Neural crest cell (in vitro differentiated cells): ENCODE measurements around the gene HOXB5. TPM values are rescaled to one million over a fixed set of nuclear protein-coding genes. Genes with fewer than 3 reads are reported as not detected.

Source experiments
- DNase-seq: peaks from one replicate; pipeline ENCODE4 v3.0.0; 2021; ENCODE audit warnings: low read depth, mixed read lengths, low spot score
- H3K27ac Mint-ChIP-seq: one replicate; pipeline ENCODE4 v1.8.0; 2021; ENCODE audit warnings: mild to moderate bottlenecking, mixed read lengths; ENCODE audit not compliant: unreplicated experiment
- H3K27me3 Mint-ChIP-seq: 2 replicates; pipeline ENCODE4 v1.8.0; 2021; ENCODE audit warnings: low read depth, mild to moderate bottlenecking, mixed read lengths
- H3K36me3 Mint-ChIP-seq: 2 replicates; pipeline ENCODE4 v1.8.0; 2021; ENCODE audit warnings: low read depth, mild to moderate bottlenecking, mixed read lengths
- H3K4me1 Mint-ChIP-seq: 2 replicates; pipeline ENCODE4 v1.8.0; 2021; ENCODE audit warnings: mixed read lengths
- H3K4me3 Mint-ChIP-seq: one replicate; pipeline ENCODE4 v1.8.0; 2021; ENCODE audit warnings: mild to moderate bottlenecking, mixed read lengths
- H3K9me3 Mint-ChIP-seq: 2 replicates; pipeline ENCODE4 v1.8.0; 2021; ENCODE audit warnings: mixed read lengths
- CTCF ChIP-seq: fragments of 200-600 bp; sonication (generic); conservative IDR thresholded peaks from 2 replicates; pipeline ENCODE4 v1.5.0; 2021; ENCODE audit warnings: antibody characterized with exemption, mild to moderate bottlenecking
- total RNA-seq: library from RNA; stranded (reverse); gene quantifications from 2 replicates; pipeline ENCODE4 v1.2.1, GENCODE V29; 2021

The HOXB5 gene
- total RNA-seq, 1 donor from 2014 or later, result 2.6 TPM

GRCh38 chr17:48579760-48580554, 13.6 kb downstream of the HOXB5 start:
- H3K27ac Mint-ChIP-seq, result no peak overlapping the region

GRCh38 chr17:48579471-48579759, 14.2 kb downstream of the HOXB5 start:
- Mint-ChIP-seq H3K4me1 (peaks cover 27% of the 10 kb centered on the region), H3K9me3 (no peaks in the 10 kb centered on the region), H3K4me3 (peak overlapping the region; percentile 85), H3K27me3 (peaks cover 76% of the 10 kb centered on the region), H3K27ac (no peak overlapping the region), H3K36me3 (peaks cover 5% of the 10 kb centered on the region)
- DNase-seq, result no peak
- no peak for TF ChIP-seq CTCF

More at GRCh38 chr17:48579760-48580554, 13.6 kb downstream of the HOXB5 start:
- no peak for DNase-seq
- H3K27me3 Mint-ChIP-seq, result peaks cover 82% of the 10 kb centered on the region
- no peaks in the 10 kb centered on the region for H3K9me3 Mint-ChIP-seq
- peaks cover 5% of the 10 kb centered on the region for H3K36me3 Mint-ChIP-seq
- peak overlapping the region; percentile 85 for H3K4me3 Mint-ChIP-seq
- H3K4me1 Mint-ChIP-seq, result peaks cover 29% of the 10 kb centered on the region
- TF ChIP-seq CTCF, result no peak

GRCh38 chr17:48578616-48579470, 14.7 kb downstream of the HOXB5 start:
- H3K4me1 Mint-ChIP-seq, result peaks cover 25% of the 10 kb centered on the region
- no peaks in the 10 kb centered on the region for H3K9me3 Mint-ChIP-seq
- no peak for TF ChIP-seq CTCF
- H3K36me3 Mint-ChIP-seq, result peaks cover 5% of the 10 kb centered on the region
- peak overlapping the region; percentile 85 for H3K4me3 Mint-ChIP-seq
- H3K27me3 Mint-ChIP-seq, result peaks cover 71% of the 10 kb centered on the region
- no peak overlapping the region for H3K27ac Mint-ChIP-seq
- DNase-seq, result no peak

- Mint-ChIP-seq H3K4me1 (peaks cover 23% of the 10 kb centered on the region), H3K4me3 (peak within 1 kb of the TSS; percentile 90), H3K9me3 (no peaks in the 10 kb centered on the region), H3K27me3 (peaks cover 63% of the 10 kb centered on the region), H3K36me3 (peaks cover 2% of the 10 kb centered on the region), H3K27ac (peak within 1 kb of the TSS; percentile 87)
- no peak for TF ChIP-seq CTCF
- peak; percentile 51 for DNase-seq
Observed at GRCh38 chr17:48577946-48578615, 15.5 kb downstream of the HOXB5 start, which contains the start of gene HOXB4. Gene HOXB4 (minus strand): TSS chr17:48578350. CDS start chr17:48578319, 31 bp downstream.

- TF ChIP-seq CTCF, result no peak
- Mint-ChIP-seq H3K9me3 (no peaks in the 10 kb centered on the region), H3K36me3 (no peaks in the 10 kb centered on the region), H3K4me1 (peaks cover 23% of the 10 kb centered on the region), H3K27me3 (peaks cover 56% of the 10 kb centered on the region), H3K27ac (peak overlapping the region; percentile 87), H3K4me3 (peak overlapping the region; percentile 90)
- DNase-seq, result no peak
Observed at GRCh38 chr17:48577330-48577945, 16.1 kb downstream of the HOXB5 start.
